ENCODE data around the gene TXNDC17. TPM values are rescaled to one million over a fixed set of nuclear protein-coding genes. Genes with fewer than 3 reads are reported as not detected.

The TXNDC17 gene
- total and polyA plus RNA-seq, 2 of the 13 experiments (the other 11 are each of a cell fraction or from before 2014, with no cell fraction given) = 188 to 266 TPM

- peak; percentile 79 for TF ChIP-seq TARDBP (CRISPR knock-in tag; IDR thresholded peaks at IDR 0.05)
- peak; percentile 77; the same call in 1 of the 2 replicates for TF ChIP-seq DR1 (CRISPR knock-in tag; IDR thresholded peaks at IDR 0.05)
- no peak for TF ChIP-seq SYNCRIP (IDR thresholded peaks at IDR 0.05; ENCODE audit: insufficient read depth, low read depth, low read length)
- no peak for TF ChIP-seq NR2F6 (IDR thresholded peaks at IDR 0.05)
- TF ChIP-seq NR2F6 (CRISPR knock-in tag; IDR thresholded peaks at IDR 0.05) = no peak; the same call in 1 of the 2 replicates
- no peak for TF ChIP-seq EEA1 (CRISPR knock-in tag; IDR thresholded peaks at IDR 0.05; ENCODE audit: borderline replicate concordance)
- no peak for TF ChIP-seq ZNF24 (IDR thresholded peaks at IDR 0.05)
- TF ChIP-seq ZNF546 (CRISPR knock-in tag; conservative IDR thresholded peaks at IDR 0.05) = peak; percentile 84
- TF ChIP-seq NR2C2 (CRISPR knock-in tag; IDR thresholded peaks at IDR 0.05; ENCODE audit: borderline replicate concordance) = peak; percentile 59; the same call in 1 of the 2 replicates
- TF ChIP-seq CREB3 (CRISPR knock-in tag; IDR thresholded peaks at IDR 0.05) = no peak
- TF ChIP-seq SALL1 (CRISPR knock-in tag; IDR thresholded peaks at IDR 0.05) = peak; percentile 68
- no peak for TF ChIP-seq ZNF75D (CRISPR knock-in tag; IDR thresholded peaks at IDR 0.05; ENCODE audit: borderline replicate concordance)
- peak; percentile 83; the same call in 1 of the 2 replicates for TF ChIP-seq ARID2 (CRISPR knock-in tag; IDR thresholded peaks at IDR 0.05; ENCODE audit: borderline replicate concordance)
- 0 out of 2 replicates have a peak, but pooled peaks have one; percentile 7 for TF ChIP-seq FOXK1 (CRISPR knock-in tag; IDR thresholded peaks at IDR 0.05; ENCODE audit: borderline replicate concordance, low read depth)
- peak; percentile 32 for TF ChIP-seq SNAPC5 (CRISPR knock-in tag; IDR thresholded peaks at IDR 0.05; ENCODE audit: borderline replicate concordance)
- TF ChIP-seq MBD4 (IDR thresholded peaks at IDR 0.05; ENCODE audit: borderline replicate concordance, low read length) = no peak
- peak; percentile 99 for TF ChIP-seq ZNF276 (CRISPR knock-in tag; IDR thresholded peaks at IDR 0.05; ENCODE audit: low read depth)
- peak; percentile 86 for TF ChIP-seq ZSCAN25 (CRISPR knock-in tag; IDR thresholded peaks at IDR 0.05)
- TF ChIP-seq MZF1 (CRISPR knock-in tag; IDR thresholded peaks at IDR 0.05; ENCODE audit: borderline replicate concordance) = no peak
- TF ChIP-seq JUNB (CRISPR knock-in tag; IDR thresholded peaks at IDR 0.05; ENCODE audit: borderline replicate concordance) = no peak
- TF ChIP-seq ZBTB38 (CRISPR knock-in tag; IDR thresholded peaks at IDR 0.05) = no peak
- no peak; the same call in 1 of the 2 replicates for TF ChIP-seq IRF9 (CRISPR knock-in tag; IDR thresholded peaks at IDR 0.05; ENCODE audit: borderline replicate concordance)
- TF ChIP-seq EHMT2 (IDR thresholded peaks at IDR 0.05; ENCODE audit: borderline replicate concordance, low read depth, low read length) = no peak
- no peak for TF ChIP-seq KAT2B (IDR thresholded peaks at IDR 0.05; ENCODE audit: borderline replicate concordance, low read depth, low read length)
- no peak for TF ChIP-seq FOXO4 (CRISPR knock-in tag; conservative IDR thresholded peaks at IDR 0.05)
- no peak for TF ChIP-seq ZNF678 (CRISPR knock-in tag; IDR thresholded peaks at IDR 0.05)
Measured at GRCh38 chr17:6640536-6641246, at the start of gene TXNDC17, which contains the start of gene KIAA0753 (continued).

All from HepG2 (cell line).